ENCODE measurements around the gene ESR1.

Gene ESR1

GRCh38 chr6:152166497-152166896, 359.0 kb downstream of the ESR1 start:
- H3K4me1 ChIP-seq, result no peaks in the 10 kb centered on the region
- no peak for DNase-seq
- no peaks in the 10 kb centered on the region for H3K27me3 ChIP-seq
- TF ChIP-seq CTCF (IDR thresholded peaks at IDR 0.05; ENCODE audit: low read depth, low read length), result no peak
- no peak overlapping the region for H3K4me3 ChIP-seq (ENCODE audit: low read depth, low read length)
- H3K36me3 ChIP-seq, result no peaks in the 10 kb centered on the region
- H3K9me3 ChIP-seq, result no peaks in the 10 kb centered on the region

GRCh38 chr6:152166897-152167296, 359.4 kb downstream of the ESR1 start:
- no peaks in the 10 kb centered on the region for H3K36me3 ChIP-seq
- no peak overlapping the region for H3K4me3 ChIP-seq (ENCODE audit: low read depth, low read length)
- no peaks in the 10 kb centered on the region for H3K27me3 ChIP-seq
- TF ChIP-seq CTCF (IDR thresholded peaks at IDR 0.05; ENCODE audit: low read depth, low read length), result no peak
- H3K9me3 ChIP-seq, result no peaks in the 10 kb centered on the region
- H3K4me1 ChIP-seq, result no peaks in the 10 kb centered on the region
- DNase-seq, result no peak

GRCh38 chr6:152167641-152168603, 360.4 kb downstream of the ESR1 start:
- H3K36me3 ChIP-seq, result no peaks in the 10 kb centered on the region
- H3K9me3 ChIP-seq, result no peaks in the 10 kb centered on the region
- H3K4me3 ChIP-seq (ENCODE audit: low read depth, low read length), result no peak overlapping the region
- H3K4me1 ChIP-seq, result no peaks in the 10 kb centered on the region
- no peaks in the 10 kb centered on the region for H3K27me3 ChIP-seq
- TF ChIP-seq CTCF (IDR thresholded peaks at IDR 0.05; ENCODE audit: low read depth, low read length), result no peak
- DNase-seq, result no peak

GRCh38 chr6:152170313-152170701, 362.8 kb downstream of the ESR1 start:
- no peaks in the 10 kb centered on the region for H3K9me3 ChIP-seq
- no peaks in the 10 kb centered on the region for H3K36me3 ChIP-seq
- H3K4me1 ChIP-seq, result no peaks in the 10 kb centered on the region
- no peak for DNase-seq
- no peak overlapping the region for H3K4me3 ChIP-seq (ENCODE audit: low read depth, low read length)
- H3K27me3 ChIP-seq, result no peaks in the 10 kb centered on the region
- TF ChIP-seq CTCF (IDR thresholded peaks at IDR 0.05; ENCODE audit: low read depth, low read length), result no peak

GRCh38 chr6:152170702-152171667, 363.5 kb downstream of the ESR1 start:
- no peaks in the 10 kb centered on the region for H3K36me3 ChIP-seq
- H3K4me3 ChIP-seq (ENCODE audit: low read depth, low read length), result no peak overlapping the region
- H3K27me3 ChIP-seq, result no peaks in the 10 kb centered on the region
- TF ChIP-seq CTCF (IDR thresholded peaks at IDR 0.05; ENCODE audit: low read depth, low read length), result no peak
- DNase-seq, result no peak
- H3K4me1 ChIP-seq, result no peaks in the 10 kb centered on the region
- no peaks in the 10 kb centered on the region for H3K9me3 ChIP-seq

All from BE2C (cell line).